Activated T-cell treated with anti-CD3 and anti-CD28 coated beads, Interleukin-2, amount 50 U/mL, for 24 hours (primary cell): ENCODE results near the gene DLGAP4.

Experiments used
- DNase-seq: peaks from one replicate; pipeline ENCODE4 v3.0.0-alpha.2; 2020
- H3K27ac Mint-ChIP-seq: 2 replicates; pipeline ENCODE4 v1.8.0; 2020; ENCODE audit warnings: mild to moderate bottlenecking, mixed read lengths
- H3K27me3 Mint-ChIP-seq: 2 replicates; pipeline ENCODE4 v1.8.0; 2020; ENCODE audit warnings: mixed read lengths
- H3K36me3 Mint-ChIP-seq: 2 replicates; pipeline ENCODE4 v1.8.0; 2020; ENCODE audit warnings: low read depth, mixed read lengths
- H3K4me1 Mint-ChIP-seq: 2 replicates; pipeline ENCODE4 v1.8.0; 2020; ENCODE audit warnings: low read depth, mixed read lengths
- H3K4me3 Mint-ChIP-seq: 2 replicates; pipeline ENCODE4 v1.8.0; 2020; ENCODE audit warnings: mild to moderate bottlenecking, moderate library complexity, mixed read lengths
- H3K9me3 Mint-ChIP-seq: 2 replicates; pipeline ENCODE4 v1.8.0; 2020; ENCODE audit warnings: mixed read lengths

Gene DLGAP4

GRCh38 chr20:36425166-36425565 lies 119.0 kb downstream of the DLGAP4 start:
- Mint-ChIP-seq H3K4me1 (no peaks in the 10 kb centered on the region), H3K36me3 (no peaks in the 10 kb centered on the region), H3K4me3 (no peak overlapping the region), H3K9me3 (no peaks in the 10 kb centered on the region), H3K27ac (no peak overlapping the region), H3K27me3 (no peaks in the 10 kb centered on the region)
- no peak for DNase-seq

- Mint-ChIP-seq H3K9me3 (no peaks in the 10 kb centered on the region), H3K4me3 (no peak overlapping the region), H3K4me1 (no peaks in the 10 kb centered on the region), H3K27ac (no peak overlapping the region), H3K27me3 (no peaks in the 10 kb centered on the region), H3K36me3 (no peaks in the 10 kb centered on the region)
- no peak for DNase-seq
Measured at GRCh38 chr20:36431604-36432003, 125.5 kb downstream of the DLGAP4 start.

GRCh38 chr20:36432096-36432495 lies 126.0 kb downstream of the DLGAP4 start:
- H3K4me1 Mint-ChIP-seq = peaks cover 2% of the 10 kb centered on the region
- DNase-seq = no peak
- H3K36me3 Mint-ChIP-seq = no peaks in the 10 kb centered on the region
- no peaks in the 10 kb centered on the region for H3K9me3 Mint-ChIP-seq
- H3K4me3 Mint-ChIP-seq = no peak overlapping the region
- H3K27me3 Mint-ChIP-seq = peaks cover 3% of the 10 kb centered on the region
- no peak overlapping the region for H3K27ac Mint-ChIP-seq

- Mint-ChIP-seq H3K4me1 (peaks cover 2% of the 10 kb centered on the region), H3K27ac (no peak overlapping the region), H3K36me3 (no peaks in the 10 kb centered on the region), H3K27me3 (peaks cover 3% of the 10 kb centered on the region), H3K4me3 (no peak overlapping the region), H3K9me3 (no peaks in the 10 kb centered on the region)
- no peak for DNase-seq
Measured at GRCh38 chr20:36434383-36434782, 128.2 kb downstream of the DLGAP4 start.

- no peaks in the 10 kb centered on the region for H3K9me3 Mint-ChIP-seq
- no peak overlapping the region for H3K27ac Mint-ChIP-seq
- DNase-seq = no peak
- peaks cover 3% of the 10 kb centered on the region for H3K27me3 Mint-ChIP-seq
- peaks cover 2% of the 10 kb centered on the region for H3K4me1 Mint-ChIP-seq
- H3K36me3 Mint-ChIP-seq = no peaks in the 10 kb centered on the region
- no peak overlapping the region for H3K4me3 Mint-ChIP-seq
Measured at GRCh38 chr20:36435124-36435523, 129.0 kb downstream of the DLGAP4 start.

GRCh38 chr20:36435592-36436541 lies 129.7 kb downstream of the DLGAP4 start:
- H3K9me3 Mint-ChIP-seq = no peaks in the 10 kb centered on the region
- peaks cover 2% of the 10 kb centered on the region for H3K4me1 Mint-ChIP-seq
- H3K27me3 Mint-ChIP-seq = peaks cover 3% of the 10 kb centered on the region
- H3K27ac Mint-ChIP-seq = no peak overlapping the region
- peak; percentile 91 for DNase-seq
- peak overlapping the region; percentile 48 for H3K4me3 Mint-ChIP-seq
- no peaks in the 10 kb centered on the region for H3K36me3 Mint-ChIP-seq

GRCh38 chr20:36439040-36439730 lies 133.0 kb downstream of the DLGAP4 start:
- Mint-ChIP-seq H3K4me1 (peaks cover 2% of the 10 kb centered on the region), H3K27ac (no peak overlapping the region), H3K9me3 (no peaks in the 10 kb centered on the region), H3K36me3 (no peaks in the 10 kb centered on the region), H3K27me3 (peaks cover 3% of the 10 kb centered on the region), H3K4me3 (no peak overlapping the region)
- peak; percentile 79 for DNase-seq

- H3K4me1 Mint-ChIP-seq = peaks cover 2% of the 10 kb centered on the region
- DNase-seq = no peak
- H3K9me3 Mint-ChIP-seq = no peaks in the 10 kb centered on the region
- H3K4me3 Mint-ChIP-seq = no peak overlapping the region
- H3K36me3 Mint-ChIP-seq = no peaks in the 10 kb centered on the region
- H3K27ac Mint-ChIP-seq = no peak overlapping the region
- H3K27me3 Mint-ChIP-seq = peaks cover 3% of the 10 kb centered on the region
Measured at GRCh38 chr20:36439731-36440072, 133.6 kb downstream of the DLGAP4 start.

- Mint-ChIP-seq H3K36me3 (no peaks in the 10 kb centered on the region), H3K27ac (no peak overlapping the region), H3K27me3 (peaks cover 3% of the 10 kb centered on the region), H3K4me1 (peaks cover 2% of the 10 kb centered on the region), H3K4me3 (no peak overlapping the region), H3K9me3 (no peaks in the 10 kb centered on the region)
- DNase-seq = no peak
Measured at GRCh38 chr20:36440370-36441026, 134.4 kb downstream of the DLGAP4 start.

- Mint-ChIP-seq H3K4me3 (no peak overlapping the region), H3K27me3 (peaks cover 3% of the 10 kb centered on the region), H3K36me3 (no peaks in the 10 kb centered on the region), H3K27ac (no peak overlapping the region), H3K9me3 (no peaks in the 10 kb centered on the region), H3K4me1 (peaks cover 2% of the 10 kb centered on the region)
- no peak for DNase-seq
Measured at GRCh38 chr20:36441027-36441414, 134.9 kb downstream of the DLGAP4 start.

- Mint-ChIP-seq H3K27ac (no peak overlapping the region), H3K27me3 (peaks cover 3% of the 10 kb centered on the region), H3K4me1 (peaks cover 2% of the 10 kb centered on the region), H3K36me3 (no peaks in the 10 kb centered on the region), H3K4me3 (no peak overlapping the region), H3K9me3 (no peaks in the 10 kb centered on the region)
- no peak for DNase-seq
Measured at GRCh38 chr20:36441416-36441815, 135.3 kb downstream of the DLGAP4 start.

GRCh38 chr20:36445847-36446246 lies 139.7 kb downstream of the DLGAP4 start:
- no peaks in the 10 kb centered on the region for H3K4me1 Mint-ChIP-seq
- H3K9me3 Mint-ChIP-seq = no peaks in the 10 kb centered on the region

GRCh38 chr20:36446557-36446956 lies 140.4 kb downstream of the DLGAP4 start:
- no peak overlapping the region for H3K27ac Mint-ChIP-seq
- DNase-seq = no peak
- no peaks in the 10 kb centered on the region for H3K27me3 Mint-ChIP-seq
- no peaks in the 10 kb centered on the region for H3K9me3 Mint-ChIP-seq
- no peaks in the 10 kb centered on the region for H3K36me3 Mint-ChIP-seq
- no peaks in the 10 kb centered on the region for H3K4me1 Mint-ChIP-seq
- H3K4me3 Mint-ChIP-seq = no peak overlapping the region

More at GRCh38 chr20:36445847-36446246, 139.7 kb downstream of the DLGAP4 start:
- H3K27ac Mint-ChIP-seq = no peak overlapping the region
- no peak for DNase-seq
- H3K36me3 Mint-ChIP-seq = no peaks in the 10 kb centered on the region
- no peaks in the 10 kb centered on the region for H3K27me3 Mint-ChIP-seq
- no peak overlapping the region for H3K4me3 Mint-ChIP-seq

GRCh38 chr20:36447101-36447500 lies 141.0 kb downstream of the DLGAP4 start:
- DNase-seq = no peak
- H3K27ac Mint-ChIP-seq = no peak overlapping the region
- no peak overlapping the region for H3K4me3 Mint-ChIP-seq

GRCh38 chr20:36449663-36450062 lies 143.5 kb downstream of the DLGAP4 start:
- no peaks in the 10 kb centered on the region for H3K4me1 Mint-ChIP-seq
- no peaks in the 10 kb centered on the region for H3K36me3 Mint-ChIP-seq
- no peaks in the 10 kb centered on the region for H3K27me3 Mint-ChIP-seq
- no peak overlapping the region for H3K27ac Mint-ChIP-seq
- no peak overlapping the region for H3K4me3 Mint-ChIP-seq
- no peaks in the 10 kb centered on the region for H3K9me3 Mint-ChIP-seq
- DNase-seq = no peak

More at GRCh38 chr20:36447101-36447500, 141.0 kb downstream of the DLGAP4 start:
- Mint-ChIP-seq H3K36me3 (no peaks in the 10 kb centered on the region), H3K27me3 (no peaks in the 10 kb centered on the region), H3K4me1 (no peaks in the 10 kb centered on the region), H3K9me3 (no peaks in the 10 kb centered on the region)
